Rectal smooth muscle tissue (tissue), 1 donor: ENCODE data around the gene RBM20.

Experiments used
- H3K27ac ChIP-seq: one replicate; pipeline ENCODE4 v1.7.0; 2013; ENCODE audit warnings: low read depth, low read length, inconsistent platforms
- H3K27me3 ChIP-seq: one replicate; pipeline ENCODE4 v1.7.0; 2013; ENCODE audit warnings: low read length; ENCODE audit not compliant: control insufficient read depth, insufficient read depth
- H3K36me3 ChIP-seq: one replicate; pipeline ENCODE4 v1.7.0; 2013; ENCODE audit warnings: low read length; ENCODE audit not compliant: control insufficient read depth, insufficient read depth
- H3K4me1 ChIP-seq: one replicate; pipeline ENCODE4 v1.7.0; 2013; ENCODE audit warnings: low read length; ENCODE audit not compliant: control insufficient read depth, insufficient read depth
- H3K4me3 ChIP-seq: one replicate; pipeline ENCODE4 v1.7.0; 2013; ENCODE audit warnings: low read length
- H3K9ac ChIP-seq: one replicate; pipeline ENCODE4 v1.7.0; 2013; ENCODE audit warnings: low read length

RBM20 gene

DNA sequence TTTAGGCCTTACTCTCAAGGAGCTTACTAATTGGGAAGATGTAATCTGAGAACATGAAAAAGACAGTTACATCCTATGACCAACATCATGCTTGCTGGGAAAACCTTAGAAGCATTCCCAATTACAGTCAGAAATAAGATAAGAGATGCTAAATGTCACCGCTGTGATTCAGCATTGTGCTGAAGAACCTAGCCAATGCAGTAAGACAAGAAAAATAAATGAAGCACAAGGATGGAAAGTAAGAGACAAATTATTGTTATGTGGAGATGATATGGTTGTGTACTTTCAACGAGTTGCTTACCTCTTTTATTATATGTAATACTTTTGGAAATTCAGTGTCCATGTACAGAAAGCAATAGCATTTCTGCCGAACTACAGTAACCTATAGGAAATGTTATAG lies 104.8 kb downstream of the RBM20 start:
- Histone ChIP-seq H3K9ac (no peak overlapping the region), H3K27me3 (no peaks in the 10 kb centered on the region), H3K27ac (no peak overlapping the region), H3K36me3 (no peaks in the 10 kb centered on the region), H3K4me1 (no peaks in the 10 kb centered on the region), H3K4me3 (no peak overlapping the region)

DNA sequence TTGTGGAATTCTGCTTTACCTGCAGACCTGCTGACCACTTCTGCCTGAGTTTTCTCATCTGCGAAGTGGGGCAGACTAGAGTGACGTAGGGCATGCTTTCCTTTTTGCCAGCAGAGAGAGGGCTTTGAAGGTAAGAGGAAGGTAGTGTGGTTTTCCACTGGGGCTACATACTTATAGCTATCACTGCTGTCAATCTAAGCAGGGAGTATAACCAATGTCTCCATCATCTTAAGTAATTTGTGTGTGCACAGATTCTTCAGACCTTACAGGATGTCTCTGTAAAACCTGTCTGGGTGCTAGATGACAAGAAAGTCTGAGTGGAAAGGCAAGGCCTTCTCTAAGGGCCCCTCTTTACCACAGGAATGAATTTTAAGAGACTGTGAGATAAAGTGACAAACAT lies 106.8 kb downstream of the RBM20 start:
- H3K36me3 ChIP-seq, result no peaks in the 10 kb centered on the region
- H3K4me1 ChIP-seq, result no peaks in the 10 kb centered on the region
- no peak overlapping the region for H3K27ac ChIP-seq
- no peak overlapping the region for H3K9ac ChIP-seq
- no peaks in the 10 kb centered on the region for H3K27me3 ChIP-seq
- no peak overlapping the region for H3K4me3 ChIP-seq

DNA sequence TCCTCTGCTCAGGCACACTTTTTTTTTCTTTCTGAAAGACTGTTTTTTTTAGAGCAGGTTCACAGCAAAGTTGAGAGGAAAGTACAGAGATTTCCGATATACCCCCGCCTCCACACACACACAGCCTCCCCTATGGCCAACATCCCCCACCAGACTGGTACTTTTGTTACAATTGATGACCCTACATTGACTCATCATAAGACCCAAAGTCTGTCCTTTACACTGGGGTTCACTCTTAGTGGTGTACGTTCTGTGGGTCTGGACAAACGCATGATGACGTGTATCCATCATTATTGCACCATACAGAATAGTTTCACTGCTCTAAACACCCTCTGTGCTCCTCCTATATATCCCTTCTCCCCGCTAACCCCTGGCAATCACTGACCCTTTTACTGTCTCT lies 107.7 kb downstream of the RBM20 start:
- Histone ChIP-seq H3K27ac (no peak overlapping the region), H3K9ac (no peak overlapping the region), H3K27me3 (no peaks in the 10 kb centered on the region), H3K4me3 (no peak overlapping the region), H3K4me1 (no peaks in the 10 kb centered on the region), H3K36me3 (no peaks in the 10 kb centered on the region)

DNA sequence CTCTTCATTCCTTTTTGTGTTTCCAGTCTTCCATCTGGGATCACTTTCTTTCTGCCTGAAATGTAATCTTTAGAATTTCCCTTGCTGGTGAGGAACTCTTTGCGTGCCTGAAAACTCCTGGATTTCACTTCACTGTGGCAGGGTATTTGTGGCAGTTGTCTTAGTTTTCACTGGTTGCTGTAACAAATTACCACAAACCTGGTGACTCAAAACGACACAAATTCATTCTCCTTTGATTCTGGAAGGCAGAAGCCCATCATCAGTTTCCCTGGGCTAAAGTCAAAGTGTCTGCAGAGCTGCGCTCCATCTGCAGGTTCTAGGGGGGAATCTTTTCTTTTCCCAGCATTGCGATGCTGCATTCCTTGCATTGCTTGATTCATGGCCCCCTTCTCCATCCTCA lies 109.3 kb downstream of the RBM20 start:
- no peak overlapping the region for H3K4me3 ChIP-seq
- H3K36me3 ChIP-seq, result no peaks in the 10 kb centered on the region
- no peaks in the 10 kb centered on the region for H3K27me3 ChIP-seq
- H3K4me1 ChIP-seq, result no peaks in the 10 kb centered on the region
- no peak overlapping the region for H3K9ac ChIP-seq
- H3K27ac ChIP-seq, result no peak overlapping the region

DNA sequence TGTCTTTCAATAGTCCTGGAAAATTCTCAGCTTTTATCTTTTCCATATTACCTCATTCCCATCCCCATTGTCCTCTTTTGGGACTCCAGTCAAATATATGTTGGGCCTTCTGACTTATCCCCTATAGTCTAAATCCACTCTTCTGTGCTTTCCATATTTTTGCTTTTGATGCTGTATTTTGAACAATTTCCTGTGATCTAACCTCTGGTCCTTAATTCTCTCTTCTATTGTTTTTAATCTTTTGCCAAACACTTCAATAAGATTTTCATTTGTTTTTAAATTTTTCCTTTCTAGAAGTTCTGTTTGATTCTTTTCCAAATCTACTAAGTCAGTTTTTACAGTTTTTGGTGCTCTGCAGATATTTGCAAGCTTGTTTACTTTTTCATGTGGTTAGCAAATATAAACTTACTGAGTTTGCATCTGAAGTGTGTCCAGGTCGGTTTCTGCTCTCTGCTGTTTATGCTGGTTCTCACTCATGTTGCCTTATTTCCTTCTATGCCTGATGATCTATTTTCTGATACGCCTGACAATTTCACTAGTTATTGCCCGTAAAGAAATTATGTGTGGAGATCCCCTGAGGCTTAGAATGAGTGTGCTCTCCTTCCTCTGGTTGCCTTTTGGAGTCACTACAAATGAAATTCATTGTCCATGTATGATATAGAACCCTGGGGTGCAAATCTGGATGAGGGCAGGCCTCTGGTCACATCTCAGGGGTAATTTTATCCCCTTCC lies 110.4 kb downstream of the RBM20 start:
- Histone ChIP-seq H3K4me1 (peaks cover 4% of the 10 kb centered on the region), H3K4me3 (no peak overlapping the region), H3K27ac (no peak overlapping the region), H3K9ac (no peak overlapping the region), H3K36me3 (no peaks in the 10 kb centered on the region), H3K27me3 (no peaks in the 10 kb centered on the region)

DNA sequence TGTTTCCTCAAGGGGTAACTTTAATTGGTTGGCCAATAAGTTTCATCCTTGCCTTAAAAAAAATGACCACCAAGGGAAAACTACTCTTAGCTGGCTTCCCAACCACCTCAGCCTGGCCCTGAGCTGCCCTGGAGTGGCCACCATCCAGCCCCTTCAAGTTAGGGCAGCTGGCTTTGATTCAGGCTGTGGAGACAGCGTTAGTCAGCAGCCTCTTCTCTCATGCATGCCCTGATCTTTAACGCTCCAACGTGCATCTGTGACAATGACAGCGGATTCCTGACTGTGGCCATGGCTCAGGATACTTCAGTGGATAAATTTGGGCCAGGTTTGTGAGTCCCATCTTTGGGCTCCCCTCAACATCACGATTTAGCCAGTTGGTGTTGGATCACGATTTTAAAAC lies 111.6 kb downstream of the RBM20 start:
- H3K9ac ChIP-seq, result no peak overlapping the region
- peaks cover 4% of the 10 kb centered on the region for H3K4me1 ChIP-seq
- no peak overlapping the region for H3K27ac ChIP-seq
- H3K36me3 ChIP-seq, result no peaks in the 10 kb centered on the region
- H3K27me3 ChIP-seq, result no peaks in the 10 kb centered on the region
- no peak overlapping the region for H3K4me3 ChIP-seq

DNA sequence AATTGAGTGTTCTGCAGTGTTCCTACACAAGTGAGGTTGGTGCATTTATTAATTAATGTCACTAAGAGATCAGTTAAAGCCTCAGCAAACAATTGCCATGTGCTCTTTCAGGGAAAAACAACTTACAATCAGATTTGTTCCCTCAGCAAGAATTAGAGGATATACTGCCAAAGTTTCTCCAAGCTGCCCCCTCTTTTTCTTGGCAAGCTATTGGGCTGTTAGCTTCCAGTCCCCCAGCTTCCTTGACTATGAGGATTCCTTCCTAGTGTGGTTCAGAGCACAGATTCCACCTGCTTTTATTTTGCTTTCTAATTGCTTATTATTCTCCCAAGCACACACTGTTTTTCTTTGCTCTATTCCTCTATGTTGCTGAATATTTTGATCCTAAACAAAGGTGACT lies 112.7 kb downstream of the RBM20 start:
- no peaks in the 10 kb centered on the region for H3K36me3 ChIP-seq
- H3K4me3 ChIP-seq, result no peak overlapping the region
- H3K27ac ChIP-seq, result no peak overlapping the region
- H3K9ac ChIP-seq, result no peak overlapping the region
- H3K27me3 ChIP-seq, result no peaks in the 10 kb centered on the region
- peaks cover 4% of the 10 kb centered on the region for H3K4me1 ChIP-seq

DNA sequence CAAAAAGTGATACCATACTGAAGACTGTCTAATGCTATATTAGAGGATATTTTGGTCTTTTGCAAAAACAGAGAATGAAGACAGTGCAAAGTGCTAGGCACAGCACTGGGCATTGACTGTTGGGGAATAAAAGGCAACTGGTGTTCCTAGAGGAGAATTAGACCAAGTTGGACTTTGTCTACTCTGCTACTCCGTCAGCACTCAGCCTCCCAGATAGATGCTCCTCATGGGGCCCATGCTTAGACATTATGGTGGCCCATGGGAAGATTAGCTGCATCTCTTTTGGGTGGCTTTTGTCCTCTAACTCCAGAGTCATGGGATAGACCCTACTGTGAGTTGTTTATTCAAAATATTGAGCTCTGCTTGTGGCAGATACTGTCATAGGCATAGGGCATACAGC lies 113.5 kb downstream of the RBM20 start:
- Histone ChIP-seq H3K36me3 (no peaks in the 10 kb centered on the region), H3K27me3 (no peaks in the 10 kb centered on the region), H3K27ac (no peak overlapping the region), H3K4me3 (no peak overlapping the region), H3K4me1 (peaks cover 4% of the 10 kb centered on the region), H3K9ac (no peak overlapping the region)

DNA sequence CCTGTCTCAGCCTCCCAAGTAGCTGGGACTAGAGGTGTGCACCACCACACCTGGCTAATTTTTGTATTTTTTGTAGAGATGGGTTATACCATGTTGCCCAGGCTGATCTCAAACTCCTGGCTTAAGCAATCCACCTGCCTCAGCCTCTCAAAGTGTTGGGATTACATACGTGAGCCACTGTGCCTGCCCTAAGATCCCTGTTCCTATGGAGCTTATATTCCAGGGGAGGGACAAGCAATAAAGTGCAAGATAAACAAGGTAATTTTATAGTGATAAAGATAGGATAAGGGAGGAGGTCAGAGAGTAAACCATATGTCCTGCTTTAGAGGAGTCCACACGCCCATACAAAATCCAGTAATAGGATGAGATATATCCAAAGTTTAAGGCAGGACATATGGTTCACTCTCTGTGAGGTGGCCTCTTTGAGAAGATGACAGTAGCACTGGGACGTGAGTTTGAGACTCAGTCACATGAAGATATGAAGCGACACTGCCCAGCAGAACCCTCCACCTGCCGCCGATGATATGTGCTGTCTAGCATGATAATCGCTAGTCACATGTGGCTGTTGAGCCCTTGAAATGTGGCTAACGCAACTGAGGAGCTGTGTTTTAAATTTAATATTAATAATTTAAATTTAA lies 114.1 kb downstream of the RBM20 start:
- Histone ChIP-seq H3K36me3 (no peaks in the 10 kb centered on the region), H3K4me1 (peaks cover 4% of the 10 kb centered on the region), H3K27me3 (no peaks in the 10 kb centered on the region), H3K4me3 (no peak overlapping the region), H3K9ac (no peak overlapping the region), H3K27ac (no peak overlapping the region)

DNA sequence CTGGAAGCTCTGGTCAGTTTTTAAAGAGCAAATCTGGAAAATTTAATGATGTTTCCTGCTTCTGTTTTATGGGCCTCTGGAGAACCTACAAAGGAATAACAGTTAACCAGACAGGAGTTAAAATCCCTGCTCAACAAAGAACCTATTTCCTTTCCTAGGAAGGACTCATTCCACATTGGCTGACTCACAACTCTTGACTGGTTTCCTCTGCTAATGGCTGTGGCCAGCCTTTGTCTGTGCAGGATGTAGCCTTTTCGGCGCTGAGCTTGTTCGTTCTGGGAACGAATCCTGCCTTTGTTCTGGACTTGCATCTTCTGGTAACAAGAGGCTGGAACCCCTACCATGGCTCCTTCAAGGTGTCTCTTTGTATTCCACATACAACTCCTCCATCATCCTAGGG lies 114.8 kb downstream of the RBM20 start:
- no peaks in the 10 kb centered on the region for H3K36me3 ChIP-seq
- H3K27ac ChIP-seq, result peak overlapping the region; percentile 40
- H3K4me3 ChIP-seq, result no peak overlapping the region
- H3K9ac ChIP-seq, result no peak overlapping the region
- peaks cover 4% of the 10 kb centered on the region for H3K4me1 ChIP-seq
- no peaks in the 10 kb centered on the region for H3K27me3 ChIP-seq

DNA sequence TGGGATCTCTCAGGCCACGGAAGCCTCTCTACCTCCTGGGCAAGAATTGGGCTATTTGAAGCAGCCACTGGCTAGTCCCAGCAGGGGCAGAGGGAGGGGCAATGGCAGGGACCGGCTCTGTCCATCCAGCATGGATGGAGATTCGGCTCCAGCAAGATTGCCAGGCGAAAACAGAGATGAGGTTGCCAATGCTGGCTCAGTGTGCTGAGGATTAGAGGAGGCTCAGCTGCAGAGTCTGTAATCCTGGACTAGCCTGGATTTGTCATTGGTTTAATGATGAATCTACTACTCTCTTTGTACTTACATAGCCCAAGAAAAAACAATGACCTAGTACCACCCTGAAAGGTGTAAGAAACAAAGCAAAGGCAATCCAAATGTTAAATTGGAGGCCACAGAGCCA lies 115.4 kb downstream of the RBM20 start:
- Histone ChIP-seq H3K4me1 (peaks cover 4% of the 10 kb centered on the region), H3K4me3 (no peak overlapping the region), H3K36me3 (no peaks in the 10 kb centered on the region), H3K9ac (no peak overlapping the region), H3K27me3 (no peaks in the 10 kb centered on the region), H3K27ac (no peak overlapping the region)

DNA sequence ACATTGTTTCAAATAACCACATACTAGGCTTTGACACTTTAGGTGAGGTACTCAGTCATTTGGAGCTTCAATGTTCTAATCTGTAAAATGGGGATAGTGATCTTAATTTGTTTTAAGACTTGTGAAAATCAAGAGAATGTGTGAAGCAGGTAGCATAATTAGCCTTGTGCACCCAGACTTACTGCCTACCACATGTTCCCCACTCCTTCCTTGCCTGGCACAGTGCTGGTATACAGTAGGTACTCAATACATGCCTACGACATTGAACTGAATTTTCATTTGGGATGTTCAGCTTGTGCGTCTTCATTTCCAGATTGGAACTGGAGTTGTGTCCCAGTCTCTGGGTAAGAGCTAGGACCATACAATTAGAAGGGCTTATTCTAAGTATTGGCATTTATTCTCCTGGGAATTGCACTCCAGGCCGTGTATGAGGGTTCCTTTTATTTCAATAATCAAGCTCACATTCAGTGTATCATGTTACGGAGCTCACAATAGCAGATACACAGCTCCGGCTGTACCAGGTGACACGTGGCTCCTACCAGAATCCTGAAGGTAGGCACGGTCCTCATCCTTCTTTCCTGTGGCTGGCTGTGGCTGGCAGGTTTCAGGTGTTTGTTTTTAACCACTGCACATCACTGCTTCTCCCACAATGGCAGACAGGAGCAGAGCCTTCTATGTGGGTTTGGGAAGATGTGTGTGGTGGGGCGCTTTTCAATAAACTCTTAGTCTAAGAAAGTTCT lies 118.1 kb downstream of the RBM20 start:
- no peak overlapping the region for H3K9ac ChIP-seq
- H3K27me3 ChIP-seq, result no peaks in the 10 kb centered on the region
- no peak overlapping the region for H3K27ac ChIP-seq
- H3K4me3 ChIP-seq, result no peak overlapping the region
- H3K4me1 ChIP-seq, result peaks cover 4% of the 10 kb centered on the region
- H3K36me3 ChIP-seq, result no peaks in the 10 kb centered on the region

DNA sequence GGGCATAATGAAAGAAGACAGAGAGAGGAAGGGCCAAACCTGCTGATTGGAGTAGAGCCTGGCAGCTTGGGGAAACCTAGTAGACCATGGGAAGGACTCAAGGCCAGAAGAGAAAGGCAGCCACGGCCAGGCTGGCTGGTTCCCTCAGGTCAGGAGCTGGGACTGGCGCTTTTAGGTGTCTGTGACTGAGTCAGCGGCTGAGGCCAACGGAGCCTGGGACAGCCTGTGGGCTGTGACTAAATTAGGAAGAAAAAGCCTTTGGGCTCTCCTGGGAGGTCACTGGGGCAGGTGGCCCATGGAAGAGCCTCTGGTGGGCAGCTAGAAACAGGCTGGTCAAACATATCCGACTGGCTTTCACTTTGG lies 118.7 kb downstream of the RBM20 start:
- Histone ChIP-seq H3K27me3 (no peaks in the 10 kb centered on the region), H3K9ac (no peak overlapping the region), H3K36me3 (no peaks in the 10 kb centered on the region), H3K4me1 (peaks cover 4% of the 10 kb centered on the region), H3K4me3 (no peak overlapping the region), H3K27ac (no peak overlapping the region)
